HK-2 (cell line): Measurements from ENCODE around the gene SMC1B.
A peak's percentile ranks its signal among the peaks of the same experiment; 100 is the strongest.
"Not testable (repeated sequence)": the region's sequence is repeated elsewhere in the genome, so short reads cannot be mapped to it uniquely, and the experiment has no call there.

Experiments used
- DNase-seq: peaks from one replicate; pipeline ENCODE4 v3.0.0-alpha.2; 2018; ENCODE audit not compliant: unreplicated experiment

SMC1B gene

DNA sequence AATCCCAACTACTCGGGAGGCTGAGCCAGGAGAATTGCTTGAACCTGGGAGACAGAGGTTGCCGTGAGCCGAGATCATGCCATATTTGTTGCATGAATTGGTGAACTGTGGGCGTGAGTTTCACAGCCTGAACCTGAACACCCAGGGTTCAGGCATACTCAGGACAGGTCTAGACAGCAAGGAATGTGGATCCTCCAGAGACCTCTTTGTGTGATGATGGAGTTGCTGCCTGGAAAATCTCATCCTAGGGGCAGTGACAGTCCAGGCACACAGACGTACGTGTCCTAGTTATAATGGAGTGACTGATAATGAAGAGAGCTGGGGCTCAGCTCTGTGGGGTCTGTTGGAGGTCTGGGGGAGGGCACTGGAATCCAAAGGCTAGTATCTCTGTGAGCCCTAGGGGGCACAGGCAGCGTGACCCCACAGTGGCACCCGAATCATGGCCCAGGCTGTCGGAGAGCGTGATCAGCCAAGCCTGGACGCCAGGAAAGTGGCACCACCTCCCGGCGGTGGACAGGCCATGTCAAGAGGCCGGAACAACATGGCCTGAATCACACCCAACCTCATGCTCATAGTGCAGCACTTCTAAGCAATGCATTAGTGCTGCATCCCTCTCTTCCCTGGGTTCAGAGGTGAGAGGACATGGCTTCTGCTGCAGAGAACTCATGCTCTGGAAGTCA lies 31.8 kb upstream of the SMC1B start:
- no peak for DNase-seq

- DNase-seq: no peak
Measured at GRCh38 chr22:45444168-45444567, 30.8 kb upstream of the SMC1B start.

DNA sequence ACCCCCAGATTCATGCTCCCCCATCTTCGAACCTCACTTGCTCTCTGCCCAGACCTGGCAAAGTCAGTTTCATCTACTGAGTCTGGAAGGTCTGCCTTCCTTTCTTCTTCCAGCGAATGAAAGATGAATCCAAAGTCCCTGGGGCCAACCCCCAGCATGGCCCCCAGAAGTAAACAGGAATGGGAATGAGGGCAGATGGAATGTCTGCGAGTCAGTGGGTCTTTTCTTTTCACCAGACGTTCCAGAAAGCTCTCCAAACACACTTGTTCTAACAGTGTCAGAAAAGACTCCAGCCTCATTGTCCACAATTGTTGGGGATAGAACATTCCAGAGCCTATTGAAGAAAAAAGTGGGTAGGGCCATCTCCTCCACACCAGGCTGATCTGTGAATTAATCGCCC lies 28.7 kb upstream of the SMC1B start:
- DNase-seq: no peak

DNA sequence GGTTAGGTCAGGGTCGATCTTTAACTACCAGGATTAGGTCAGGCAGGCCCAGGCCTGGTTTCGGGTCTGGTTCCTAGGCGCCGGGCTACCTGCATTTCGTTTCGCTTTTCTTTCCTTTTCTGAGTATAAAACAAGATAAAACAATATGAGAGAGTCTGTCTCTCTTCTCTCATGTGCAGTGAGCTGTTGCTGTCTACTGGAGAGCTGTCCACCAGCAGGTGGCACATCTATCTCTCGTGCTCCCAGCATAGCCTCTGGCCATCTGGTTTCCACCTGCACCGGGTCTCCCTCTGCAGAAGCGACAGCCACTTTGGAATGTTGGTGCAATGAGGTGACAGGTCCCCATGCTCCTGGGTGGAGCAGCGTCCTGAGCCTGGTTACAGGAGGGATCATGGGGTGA lies 27.7 kb upstream of the SMC1B start:
- peak; percentile 32 for DNase-seq

DNA sequence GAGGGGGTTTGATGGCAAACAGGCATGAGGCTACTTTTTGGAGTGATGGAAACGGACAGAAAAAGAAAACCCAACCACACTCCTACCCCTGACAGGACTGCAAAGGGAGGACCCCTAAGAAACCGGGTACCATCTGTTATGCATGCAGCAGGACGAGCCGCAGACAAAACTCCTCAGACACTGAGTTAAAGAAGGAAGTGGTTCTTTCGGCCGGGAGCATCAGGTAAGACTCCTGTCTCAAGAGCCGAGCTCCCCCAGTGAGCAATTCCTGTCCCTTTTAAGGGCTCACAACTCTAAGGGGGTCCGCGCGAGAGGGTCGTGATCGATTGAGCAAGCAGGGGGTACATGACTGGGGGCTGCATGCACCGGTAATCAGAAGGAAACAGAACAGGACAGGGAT lies 27.3 kb upstream of the SMC1B start:
- DNase-seq: not testable (repeated sequence)

DNA sequence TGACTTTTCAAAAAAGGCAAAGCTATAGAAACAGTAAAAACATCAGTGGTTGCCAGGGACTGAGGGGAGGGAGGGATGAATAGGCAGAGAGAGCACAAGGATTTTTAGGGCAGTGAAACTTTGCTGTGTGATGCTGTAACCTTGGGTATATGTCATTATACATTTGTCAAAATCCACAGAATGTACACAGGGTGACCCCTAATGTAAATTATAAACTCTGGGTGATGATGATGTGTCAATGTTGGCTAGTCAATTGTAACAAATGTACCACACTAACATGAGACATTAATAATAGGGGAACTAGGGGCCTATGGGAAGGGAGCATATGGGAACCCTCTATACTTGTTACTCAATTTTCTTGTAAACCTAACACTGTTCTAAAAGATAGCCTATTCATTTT lies 24.9 kb upstream of the SMC1B start:
- DNase-seq: no peak

DNA sequence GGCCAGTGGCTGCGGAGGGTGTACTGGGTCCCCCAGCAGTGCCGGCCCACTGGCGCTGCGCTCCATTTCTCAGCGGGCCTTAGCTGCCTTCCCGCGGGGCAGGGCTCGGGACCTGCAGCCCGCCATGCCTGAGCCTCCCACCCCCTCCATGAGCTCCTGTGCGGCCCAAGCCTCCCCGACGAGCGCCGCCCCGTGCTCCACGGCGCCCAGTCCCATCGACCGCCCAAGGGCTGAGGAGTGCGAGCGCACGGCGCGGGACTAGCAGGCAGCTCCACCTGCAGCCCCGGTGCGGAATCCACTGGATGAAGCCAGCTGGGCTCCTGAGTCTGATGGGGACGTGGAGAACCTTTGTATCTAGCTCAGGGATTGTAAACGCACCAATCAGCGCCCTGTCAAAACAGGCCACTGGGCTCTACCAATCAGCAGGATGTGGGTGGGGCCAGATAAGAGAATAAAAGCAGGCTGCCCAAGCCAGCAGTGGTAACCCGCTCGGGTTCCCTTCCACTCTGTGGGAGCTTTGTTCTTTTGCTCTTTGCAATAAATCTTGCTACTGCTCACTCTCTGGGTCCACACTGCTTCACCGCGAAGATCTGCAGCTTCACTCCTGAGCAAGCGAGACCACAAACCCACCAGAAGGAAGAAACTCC lies 23.6 kb upstream of the SMC1B start:
- not testable (repeated sequence) for DNase-seq

DNA sequence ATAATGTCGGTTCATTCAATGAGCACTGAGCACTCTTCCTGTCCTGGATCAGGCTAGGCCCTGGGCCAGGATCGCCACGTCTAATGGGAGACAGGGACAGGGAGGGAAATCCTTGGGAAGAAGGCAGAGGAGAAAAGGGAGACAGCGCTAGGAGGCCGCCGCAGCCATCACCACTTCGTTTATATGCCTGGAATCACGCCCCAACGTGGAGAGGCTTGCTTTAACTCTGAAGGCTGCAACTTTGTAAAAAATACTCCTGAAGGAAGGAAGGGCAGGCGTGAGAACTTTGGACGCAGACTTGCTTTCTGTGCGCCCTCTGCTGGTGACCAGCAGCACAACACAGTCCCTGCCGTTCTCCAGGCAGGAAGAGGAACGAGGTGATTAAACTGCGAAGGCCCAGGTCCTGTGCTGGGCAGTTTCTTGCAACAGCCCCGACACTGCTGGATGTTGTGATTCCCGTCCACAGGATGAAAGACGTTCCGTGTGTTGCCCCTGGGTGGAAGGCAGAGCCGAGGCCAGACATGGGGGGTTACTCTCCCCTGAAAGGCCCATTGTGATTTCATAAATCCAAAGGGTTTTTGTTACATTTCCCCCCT lies 22.2 kb upstream of the SMC1B start:
- peak; percentile 81 for DNase-seq

DNA sequence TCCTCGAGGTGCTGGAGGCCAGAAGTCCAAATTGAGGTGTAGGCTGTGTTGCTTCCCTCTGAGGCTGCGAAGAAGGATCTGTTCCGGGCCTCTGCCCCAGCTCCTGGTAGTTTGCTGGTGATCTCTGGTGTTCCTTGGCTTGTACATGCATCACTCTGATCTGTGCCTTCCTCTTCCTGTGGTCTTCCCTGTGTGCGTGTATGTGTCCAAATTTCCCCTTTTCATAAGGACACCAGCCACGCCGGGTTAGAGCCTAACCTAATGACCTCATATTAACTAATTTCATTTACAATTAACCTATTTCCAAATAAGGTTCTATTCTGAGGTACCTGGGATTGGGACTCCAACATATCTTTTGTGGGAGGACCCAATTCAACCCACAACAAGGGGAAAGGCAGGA lies 21.6 kb upstream of the SMC1B start:
- no peak for DNase-seq

DNA sequence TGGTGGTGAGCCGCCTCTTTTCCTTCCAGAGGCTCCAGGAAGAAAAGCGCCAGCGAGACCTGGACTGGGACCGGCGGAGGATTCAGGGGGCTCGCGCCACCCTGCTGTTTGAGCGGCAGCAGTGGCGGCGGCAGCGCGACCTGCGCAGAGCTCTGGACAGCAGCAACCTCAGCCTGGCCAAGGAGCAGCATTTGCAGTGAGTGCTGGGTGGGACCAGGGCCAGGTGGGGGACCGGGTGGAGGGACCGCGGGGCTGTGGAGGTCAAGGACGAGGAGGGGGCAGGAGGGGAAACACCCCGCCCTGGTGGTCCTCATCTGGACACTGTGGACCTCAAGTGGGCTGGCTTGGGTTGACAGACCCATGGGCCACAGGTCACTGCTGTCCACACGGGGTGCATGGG lies 17.5 kb upstream of the SMC1B start:
- DNase-seq: no peak

- DNase-seq: no peak
Measured at GRCh38 chr22:45429981-45430775, 16.8 kb upstream of the SMC1B start.

GRCh38 chr22:45429424-45429823 lies 16.0 kb upstream of the SMC1B start:
- DNase-seq: no peak

GRCh38 chr22:45428391-45429385 lies 15.3 kb upstream of the SMC1B start:
- DNase-seq: no peak

DNA sequence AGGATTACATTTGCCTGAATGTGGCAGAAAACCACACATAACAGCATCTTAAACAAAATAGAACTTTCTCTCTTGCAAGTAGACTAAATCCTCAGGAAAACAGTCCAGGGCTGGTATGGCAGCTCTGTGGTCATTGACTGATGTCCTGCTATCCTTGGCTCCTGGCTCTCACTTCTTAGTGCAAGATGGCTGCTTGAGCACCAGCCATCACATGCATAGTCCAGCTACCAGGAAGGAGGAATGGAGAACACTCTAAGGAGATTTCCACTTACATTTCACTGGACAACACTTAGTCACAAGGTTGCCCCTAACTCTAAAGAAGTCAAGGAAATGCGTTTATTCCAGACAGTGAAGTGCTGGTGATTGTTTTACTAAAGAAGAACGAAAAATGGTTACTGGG lies 13.7 kb upstream of the SMC1B start:
- no peak for DNase-seq

DNA sequence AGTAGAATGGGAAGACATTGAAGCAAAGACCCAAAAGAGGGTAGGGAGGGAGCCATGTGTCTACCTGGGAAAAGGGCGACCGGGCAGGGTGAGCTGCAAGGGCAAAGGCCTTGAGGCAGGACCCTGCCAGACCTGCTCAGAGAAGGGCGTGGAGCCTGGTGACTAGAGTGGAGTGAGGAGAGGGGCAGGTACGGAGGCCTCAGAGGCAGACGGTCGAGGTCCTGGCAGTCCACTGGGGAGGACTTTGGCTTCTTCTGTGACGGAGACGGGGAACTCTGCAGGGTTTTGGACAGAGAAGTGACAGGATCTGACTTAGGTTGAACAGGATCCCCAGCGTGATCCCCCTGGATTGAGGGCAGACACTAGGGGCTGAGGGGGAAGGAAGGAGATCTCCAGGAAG lies 13.0 kb upstream of the SMC1B start:
- DNase-seq: no peak

- DNase-seq: no peak
Measured at GRCh38 chr22:45425531-45426265, 12.3 kb upstream of the SMC1B start.

DNA sequence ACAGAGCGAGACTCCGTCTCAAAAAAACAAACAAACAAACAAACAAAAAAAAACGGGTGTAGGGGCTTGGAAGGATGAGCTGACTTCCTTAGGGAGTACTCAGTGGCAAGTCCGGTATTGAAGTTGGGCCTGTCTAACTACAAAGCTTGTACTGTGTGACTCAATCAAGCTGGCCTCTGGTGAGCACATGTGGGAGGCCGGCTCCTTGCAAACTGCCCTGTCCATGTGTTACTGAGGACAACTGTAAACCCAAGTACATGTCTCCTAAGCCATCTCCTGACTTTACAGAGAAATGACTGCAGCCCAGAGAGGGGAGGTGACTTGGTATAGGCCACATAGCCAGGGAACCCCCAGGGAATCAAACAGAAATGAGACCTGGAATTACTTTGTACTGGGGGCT lies 11.7 kb upstream of the SMC1B start:
- no peak for DNase-seq

DNA sequence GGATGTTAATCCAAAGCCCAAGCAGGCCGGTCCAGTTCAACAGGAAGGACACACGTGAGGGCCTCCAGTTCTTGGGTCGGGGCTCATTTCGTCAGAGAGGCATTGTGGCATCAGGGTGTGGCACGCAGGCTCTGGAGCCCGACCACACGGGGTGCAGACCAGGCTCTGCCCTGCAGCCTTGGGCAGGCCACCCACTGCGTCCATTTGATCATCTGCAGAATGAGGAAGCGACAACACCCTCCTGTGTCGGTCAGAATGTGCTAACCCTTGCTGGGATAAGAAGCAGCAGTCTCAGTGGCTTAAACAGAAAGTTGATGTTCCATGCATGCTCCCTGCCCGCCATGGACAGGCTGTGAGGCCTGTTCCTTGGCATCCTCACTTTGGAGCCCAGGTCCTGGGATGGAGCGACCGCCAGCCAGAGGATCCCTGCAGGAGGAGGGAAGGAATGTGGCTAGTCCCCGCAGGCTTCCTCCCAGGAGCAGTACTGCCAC lies 10.9 kb upstream of the SMC1B start:
- DNase-seq: no peak

GRCh38 chr22:45423524-45423923 lies 10.1 kb upstream of the SMC1B start:
- DNase-seq: no peak

GRCh38 chr22:45422237-45422983 lies 9.0 kb upstream of the SMC1B start:
- DNase-seq: no peak
